HepG2 (cell line): ENCODE data around the gene SLC10A1. TPM values are rescaled to one million over a fixed set of nuclear protein-coding genes. Genes with fewer than 3 reads are reported as not detected.

Experiments used
- DNMT3B ChIP-seq: conservative IDR thresholded peaks from 2 replicates; pipeline ENCODE4 v1.6.1; 2016; ENCODE audit warnings: missing biosample characterization, control low read depth
- EP300 ChIP-seq, 3 experiments: sonication (generic) in 1 of 3; formaldehyde crosslinking in 1 of 3; IDR thresholded peaks; 2 replicates each; pipeline versions ENCODE4 v1.5.1 to v1.6.1; 2011 to 2020; ENCODE audit warnings: low read depth in 2 of 3, low read length in 2 of 3, borderline replicate concordance in 1 of 3, improper control_type of control experiment in 1 of 3, mild to moderate bottlenecking in 1 of 3, missing genetic modification reagents in 1 of 3, moderate library complexity in 1 of 3
- GABPA ChIP-seq, 2 experiments: IDR thresholded peaks; 2 replicates each; pipeline ENCODE4 v1.6.1; 2011 to 2016; ENCODE audit warnings: low read depth in 2 of 2, low read length in 1 of 2, missing biosample characterization in 1 of 2, missing genetic modification characterization in 1 of 2
- GMEB1 ChIP-seq: sonication (generic); formaldehyde crosslinking; IDR thresholded peaks from 2 replicates; pipeline ENCODE4 v1.5.1; 2020; ENCODE audit warnings: missing genetic modification reagents, mild to moderate bottlenecking, borderline replicate concordance
- MBNL3 ChIP-seq: fragments of 250-450 bp; sonication (Bioruptor Pico); conservative IDR thresholded peaks from 2 replicates; pipeline ENCODE4 v1.8.0; 2022; ENCODE audit warnings: mild to moderate bottlenecking, inconsistent platforms
- MED13 ChIP-seq: sonication (generic); formaldehyde crosslinking; IDR thresholded peaks from 2 replicates; pipeline ENCODE4 v1.5.0; 2020; ENCODE audit warnings: missing genetic modification reagents
- NCOA5 ChIP-seq: sonication (generic); formaldehyde crosslinking; IDR thresholded peaks from 2 replicates; pipeline ENCODE4 v1.4.0; 2020; ENCODE audit warnings: missing genetic modification reagents
- NFIB ChIP-seq: sonication (generic); formaldehyde crosslinking; IDR thresholded peaks from 2 replicates; pipeline ENCODE4 v1.9.0; 2021; ENCODE audit warnings: missing genetic modification reagents, mild to moderate bottlenecking, borderline replicate concordance
- PBX2 ChIP-seq: IDR thresholded peaks from 2 replicates; pipeline ENCODE4 v1.6.1; 2016; ENCODE audit warnings: control low read depth
- ZBTB20 ChIP-seq: sonication (generic); formaldehyde crosslinking; IDR thresholded peaks from 2 replicates; pipeline ENCODE4 v1.8.1; 2023; ENCODE audit warnings: missing genetic modification reagents, low read depth, mild to moderate bottlenecking, borderline replicate concordance
- ZBTB26 ChIP-seq: IDR thresholded peaks from 2 replicates; pipeline ENCODE4 v1.6.1; 2016; ENCODE audit warnings: missing compliant biosample characterization, missing genetic modification reagents, borderline replicate concordance
- ZNF317 ChIP-seq: sonication (generic); formaldehyde crosslinking; IDR thresholded peaks from 2 replicates; pipeline ENCODE4 v1.5.0; 2020; ENCODE audit warnings: mild to moderate bottlenecking, missing genetic modification reagents
- ZNF557 ChIP-seq: sonication (generic); formaldehyde crosslinking; IDR thresholded peaks from 2 replicates; pipeline ENCODE4 v1.4.0; 2020; ENCODE audit warnings: missing genetic modification reagents
- ZNF563 ChIP-seq: sonication (generic); formaldehyde crosslinking; IDR thresholded peaks from 2 replicates; pipeline ENCODE4 v1.8.0; 2022; ENCODE audit warnings: mild to moderate bottlenecking, moderate library complexity, missing genetic modification reagents
- ZNF766 ChIP-seq: sonication (generic); formaldehyde crosslinking; IDR thresholded peaks from 2 replicates; pipeline ENCODE4 v1.5.0; 2020; ENCODE audit warnings: missing genetic modification reagents, borderline replicate concordance
- polyA plus RNA-seq, 8 experiments: library from polyadenylated mRNA; depleted of rRNA in 3 of 8; stranded (reverse) in 7 of 8; unstranded in 1 of 8; fragments of >200 nt; fragmentation: Illumina TruSeq in 4 of 8; extraction: Trizol in 4 of 8; gene quantifications; 2 replicates each; pipeline versions ENCODE4 v1.2.1 to v1.2.3, GENCODE V29; 2011 to 2016; ENCODE audit warnings: low read depth in 4 of 8, missing spikeins in 1 of 8, mixed read lengths in 1 of 8; ENCODE audit not compliant: insufficient read depth in 1 of 8
- total RNA-seq, 5 experiments: library from RNA; depleted of rRNA; stranded (reverse); fragments of >200 nt; fragmentation: Illumina TruSeq; extraction: Trizol; gene quantifications; 2 replicates each; pipeline ENCODE4 v1.2.3, GENCODE V29; 2016; ENCODE audit warnings: low read depth in 1 of 5
- TF ChIP-seq, protein P1 (sequence below): sonication (generic); formaldehyde crosslinking; IDR thresholded peaks from 2 replicates; pipeline ENCODE4 v1.9.0; 2021; ENCODE audit warnings: mild to moderate bottlenecking, missing genetic modification reagents
- TF ChIP-seq, protein P2 (sequence below): sonication (generic); formaldehyde crosslinking; IDR thresholded peaks from 2 replicates; pipeline ENCODE4 v1.4.0; 2020; ENCODE audit warnings: missing genetic modification reagents, mild to moderate bottlenecking, borderline replicate concordance

SLC10A1 gene
- total and polyA plus RNA-seq, 2 of the 13 experiments (the other 11 are each of a cell fraction or from before 2014, with no cell fraction given): 0.17 TPM; not detected in 1

GRCh38 chr14:69811227-69811867 is 14.3 kb upstream of the SLC10A1 start (continued):
- TF ChIP-seq, protein P1, sequence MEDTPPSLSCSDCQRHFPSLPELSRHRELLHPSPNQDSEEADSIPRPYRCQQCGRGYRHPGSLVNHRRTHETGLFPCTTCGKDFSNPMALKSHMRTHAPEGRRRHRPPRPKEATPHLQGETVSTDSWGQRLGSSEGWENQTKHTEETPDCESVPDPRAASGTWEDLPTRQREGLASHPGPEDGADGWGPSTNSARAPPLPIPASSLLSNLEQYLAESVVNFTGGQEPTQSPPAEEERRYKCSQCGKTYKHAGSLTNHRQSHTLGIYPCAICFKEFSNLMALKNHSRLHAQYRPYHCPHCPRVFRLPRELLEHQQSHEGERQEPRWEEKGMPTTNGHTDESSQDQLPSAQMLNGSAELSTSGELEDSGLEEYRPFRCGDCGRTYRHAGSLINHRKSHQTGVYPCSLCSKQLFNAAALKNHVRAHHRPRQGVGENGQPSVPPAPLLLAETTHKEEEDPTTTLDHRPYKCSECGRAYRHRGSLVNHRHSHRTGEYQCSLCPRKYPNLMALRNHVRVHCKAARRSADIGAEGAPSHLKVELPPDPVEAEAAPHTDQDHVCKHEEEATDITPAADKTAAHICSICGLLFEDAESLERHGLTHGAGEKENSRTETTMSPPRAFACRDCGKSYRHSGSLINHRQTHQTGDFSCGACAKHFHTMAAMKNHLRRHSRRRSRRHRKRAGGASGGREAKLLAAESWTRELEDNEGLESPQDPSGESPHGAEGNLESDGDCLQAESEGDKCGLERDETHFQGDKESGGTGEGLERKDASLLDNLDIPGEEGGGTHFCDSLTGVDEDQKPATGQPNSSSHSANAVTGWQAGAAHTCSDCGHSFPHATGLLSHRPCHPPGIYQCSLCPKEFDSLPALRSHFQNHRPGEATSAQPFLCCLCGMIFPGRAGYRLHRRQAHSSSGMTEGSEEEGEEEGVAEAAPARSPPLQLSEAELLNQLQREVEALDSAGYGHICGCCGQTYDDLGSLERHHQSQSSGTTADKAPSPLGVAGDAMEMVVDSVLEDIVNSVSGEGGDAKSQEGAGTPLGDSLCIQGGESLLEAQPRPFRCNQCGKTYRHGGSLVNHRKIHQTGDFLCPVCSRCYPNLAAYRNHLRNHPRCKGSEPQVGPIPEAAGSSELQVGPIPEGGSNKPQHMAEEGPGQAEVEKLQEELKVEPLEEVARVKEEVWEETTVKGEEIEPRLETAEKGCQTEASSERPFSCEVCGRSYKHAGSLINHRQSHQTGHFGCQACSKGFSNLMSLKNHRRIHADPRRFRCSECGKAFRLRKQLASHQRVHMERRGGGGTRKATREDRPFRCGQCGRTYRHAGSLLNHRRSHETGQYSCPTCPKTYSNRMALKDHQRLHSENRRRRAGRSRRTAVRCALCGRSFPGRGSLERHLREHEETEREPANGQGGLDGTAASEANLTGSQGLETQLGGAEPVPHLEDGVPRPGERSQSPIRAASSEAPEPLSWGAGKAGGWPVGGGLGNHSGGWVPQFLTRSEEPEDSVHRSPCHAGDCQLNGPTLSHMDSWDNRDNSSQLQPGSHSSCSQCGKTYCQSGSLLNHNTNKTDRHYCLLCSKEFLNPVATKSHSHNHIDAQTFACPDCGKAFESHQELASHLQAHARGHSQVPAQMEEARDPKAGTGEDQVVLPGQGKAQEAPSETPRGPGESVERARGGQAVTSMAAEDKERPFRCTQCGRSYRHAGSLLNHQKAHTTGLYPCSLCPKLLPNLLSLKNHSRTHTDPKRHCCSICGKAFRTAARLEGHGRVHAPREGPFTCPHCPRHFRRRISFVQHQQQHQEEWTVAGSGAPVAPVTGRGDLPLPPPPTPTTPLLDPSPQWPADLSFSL (CRISPR knock-in tag): no peak
- TF ChIP-seq, protein P2, sequence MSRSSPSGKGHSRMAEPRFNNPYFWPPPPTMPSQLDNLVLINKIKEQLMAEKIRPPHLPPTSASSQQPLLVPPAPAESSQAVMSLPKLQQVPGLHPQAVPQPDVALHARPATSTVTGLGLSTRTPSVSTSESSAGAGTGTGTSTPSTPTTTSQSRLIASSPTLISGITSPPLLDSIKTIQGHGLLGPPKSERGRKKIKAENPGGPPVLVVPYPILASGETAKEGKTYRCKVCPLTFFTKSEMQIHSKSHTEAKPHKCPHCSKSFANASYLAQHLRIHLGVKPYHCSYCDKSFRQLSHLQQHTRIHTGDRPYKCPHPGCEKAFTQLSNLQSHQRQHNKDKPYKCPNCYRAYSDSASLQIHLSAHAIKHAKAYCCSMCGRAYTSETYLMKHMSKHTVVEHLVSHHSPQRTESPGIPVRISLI (CRISPR knock-in tag): no peak
- TF ChIP-seq EP300 (IDR thresholded peaks at IDR 0.05; ENCODE audit: low read depth in 2 of 2, low read length in 2 of 2) (no peak), EP300 (CRISPR knock-in tag; IDR thresholded peaks at IDR 0.05; ENCODE audit: borderline replicate concordance) (no peak), PBX2 (CRISPR knock-in tag) (no peak), NFIB (CRISPR knock-in tag) (no peak), GMEB1 (CRISPR knock-in tag) (no peak), ZBTB20 (CRISPR knock-in tag) (peak; percentile 60; the same call in 1 of the 2 replicates), GABPA (IDR thresholded peaks at IDR 0.05; ENCODE audit: low read depth, low read length) (no peak), GABPA (CRISPR knock-in tag; IDR thresholded peaks at IDR 0.05; ENCODE audit: low read depth) (no peak), DNMT3B (CRISPR knock-in tag) (no peak), ZNF317 (no peak), ZNF557 (CRISPR knock-in tag) (no peak), MED13 (CRISPR knock-in tag) (no peak), NCOA5 (no peak), ZBTB26 (CRISPR knock-in tag) (no peak), MBNL3 (CRISPR knock-in tag) (no peak), ZNF563 (CRISPR knock-in tag) (no peak), ZNF766 (CRISPR knock-in tag) (no peak)
